Gastroesophageal sphincter (tissue), 4 donors: ENCODE data around the gene C5orf15. TPM values are rescaled to one million over a fixed set of nuclear protein-coding genes. Genes with fewer than 3 reads are reported as not detected.

ENCODE experiments used
- ATAC-seq: fragments of 150-250 bp; one replicate; pipeline ENCODE4 v1.9.1; 2016; ENCODE audit warnings: mild to moderate bottlenecking, moderate library complexity
- H3K27ac ChIP-seq, 4 donors: fragments of 200-600 bp; sonication (generic) in 3 of 4; 1 replicate in 3 of 4; 2 replicates in 1 of 4; pipeline ENCODE4 v1.5.1; 2016 to 2019
- H3K27me3 ChIP-seq: fragments of 200-600 bp; sonication (generic); one replicate; pipeline ENCODE4 v1.5.1; 2019
- H3K36me3 ChIP-seq, 2 donors: fragments of 200-600 bp; sonication (generic); one replicate each; pipeline ENCODE4 v1.5.1; 2019; ENCODE audit warnings: control low read depth in 1 of 2
- H3K4me1 ChIP-seq, 3 donors: fragments of 200-600 bp; sonication (generic); 1 replicate in 2 of 3; 2 replicates in 1 of 3; pipeline ENCODE4 v1.5.1; 2016 to 2019; ENCODE audit warnings: control low read depth in 2 of 3
- H3K4me3 ChIP-seq, 2 donors: fragments of 200-600 bp; sonication (generic); one replicate each; pipeline ENCODE4 v1.5.1; 2019; ENCODE audit warnings: mild to moderate bottlenecking in 1 of 2, moderate library complexity in 1 of 2
- H3K9me3 ChIP-seq, 3 donors: fragments of 200-600 bp; sonication (generic); one replicate each; pipeline ENCODE4 v1.5.1; 2017 to 2019; ENCODE audit warnings: control low read depth in 2 of 3
- CTCF ChIP-seq, 4 experiments: fragments of 200-600 bp in 2 of 4; fragments of 450-650 bp in 2 of 4; sonication (generic) in 1 of 4; IDR thresholded peaks; one replicate each; pipeline ENCODE4 v1.5.1; 2017 to 2019; ENCODE audit warnings: antibody characterized with exemption in 4 of 4, mild to moderate bottlenecking in 2 of 4, moderate library complexity in 2 of 4
- EP300 ChIP-seq: sonication (generic); formaldehyde crosslinking; IDR thresholded peaks from one replicate; pipeline ENCODE4 v1.6.1; 2017; ENCODE audit warnings: antibody characterized with exemption, mild to moderate bottlenecking
- POLR2A ChIP-seq, 2 donors: fragments of 450-650 bp; IDR thresholded peaks; one replicate each; pipeline ENCODE4 v1.6.1; 2017; ENCODE audit warnings: antibody characterized with exemption in 2 of 2, mild to moderate bottlenecking in 2 of 2, moderate library complexity in 1 of 2
- POLR2AphosphoS5 ChIP-seq: sonication (generic); formaldehyde crosslinking; IDR thresholded peaks from one replicate; pipeline ENCODE4 v1.6.1; 2017; ENCODE audit warnings: antibody characterized with exemption
- WGBS, 2 donors: methylation state at CpG; one replicate each; pipeline ENCODE4 v1.1.5; 2018; ENCODE audit warnings: low coverage in 1 of 2; 5-methylcytosine and 5-hydroxymethylcytosine counted together
- total RNA-seq, 4 donors: library from RNA; depleted of rRNA; stranded (reverse); fragments of >200 nt; gene quantifications; one replicate each; pipeline ENCODE4 v1.1.0, GENCODE V29; 2016

Gene C5orf15
- total RNA-seq, 4 donors from 2014 or later = 22.2 to 38.0 (median 23.2) TPM

GRCh38 chr5:133925866-133926488 lies 42.4 kb downstream of the C5orf15 start:
- no peak for TF ChIP-seq CTCF (IDR thresholded peaks at IDR 0.05)
- TF ChIP-seq POLR2A (IDR thresholded peaks at IDR 0.05) = no peak
- TF ChIP-seq POLR2AphosphoS5 = no peak
- TF ChIP-seq EP300 = no peak
- no peaks in the 10 kb centered on the region for H3K36me3 ChIP-seq
- no peak for ATAC-seq
- H3K27ac ChIP-seq = no peak overlapping the region
- 100% methylated on average over 5 of the region's 12 CpGs; no CpG with 5 or more reads in 1 of the 2 donors for WGBS, 2 donors
- peaks cover 13% of the 10 kb centered on the region for H3K27me3 ChIP-seq
- H3K4me3 ChIP-seq = no peak overlapping the region
- no peaks in the 10 kb centered on the region for H3K4me1 ChIP-seq
- H3K9me3 ChIP-seq = no peaks in the 10 kb centered on the region

DNA sequence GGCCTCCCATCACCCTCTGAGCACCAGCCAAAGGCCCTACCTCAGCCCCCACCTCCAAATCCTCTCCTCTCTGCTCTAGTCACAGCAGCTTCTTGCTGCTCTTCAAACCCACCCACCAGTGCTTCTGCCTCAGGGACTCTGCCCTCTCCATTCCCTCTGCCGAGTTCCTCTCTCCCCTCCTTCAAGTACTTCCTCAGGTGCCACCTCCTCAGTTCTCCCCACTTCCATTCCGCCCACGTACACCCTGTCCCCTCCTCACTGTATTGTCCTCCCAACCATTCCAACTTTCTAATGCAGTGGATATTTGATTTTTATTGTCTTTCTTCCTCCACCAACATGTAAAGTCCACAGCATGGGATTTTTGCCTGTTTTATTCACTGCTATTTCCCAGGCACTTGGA lies 43.2 kb downstream of the C5orf15 start:
- Histone ChIP-seq H3K36me3 (no peaks in the 10 kb centered on the region), H3K4me3 (no peak overlapping the region), H3K27me3 (peaks cover 13% of the 10 kb centered on the region), H3K4me1 (no peaks in the 10 kb centered on the region), H3K27ac (no peak overlapping the region), H3K9me3 (no peaks in the 10 kb centered on the region)
- TF ChIP-seq CTCF (IDR thresholded peaks at IDR 0.05) (no peak), POLR2A (IDR thresholded peaks at IDR 0.05) (no peak), POLR2AphosphoS5 (no peak), EP300 (no peak)
- 78 to 80% methylated on average over 3 of the region's 3 CpGs for WGBS, 2 donors
- ATAC-seq = no peak

GRCh38 chr5:133924221-133924920 lies 44.1 kb downstream of the C5orf15 start:
- 52 to 75% methylated on average over 2 to 4 of the region's 5 CpGs for WGBS, 2 donors
- Histone ChIP-seq H3K27ac (no peak overlapping the region), H3K36me3 (no peaks in the 10 kb centered on the region), H3K4me1 (no peaks in the 10 kb centered on the region), H3K9me3 (no peaks in the 10 kb centered on the region), H3K27me3 (peaks cover 21% of the 10 kb centered on the region), H3K4me3 (no peak overlapping the region)
- TF ChIP-seq CTCF (IDR thresholded peaks at IDR 0.05) (no peak), POLR2A (IDR thresholded peaks at IDR 0.05) (no peak), POLR2AphosphoS5 (no peak), EP300 (no peak)
- no peak for ATAC-seq

- no peaks in the 10 kb centered on the region for H3K9me3 ChIP-seq
- H3K27me3 ChIP-seq = peaks cover 27% of the 10 kb centered on the region
- no peak overlapping the region for H3K4me3 ChIP-seq
- no peak overlapping the region for H3K27ac ChIP-seq
- no peak for TF ChIP-seq EP300
- TF ChIP-seq CTCF (IDR thresholded peaks at IDR 0.05) = no peak
- TF ChIP-seq POLR2AphosphoS5 = no peak
- TF ChIP-seq POLR2A (IDR thresholded peaks at IDR 0.05) = no peak
- no peaks in the 10 kb centered on the region for H3K36me3 ChIP-seq
- ATAC-seq = no peak
- no peaks in the 10 kb centered on the region for H3K4me1 ChIP-seq
- 46 to 48% methylated on average over 3 to 5 of the region's 5 CpGs for WGBS, 2 donors
Observed at GRCh38 chr5:133921979-133922378, 46.4 kb downstream of the C5orf15 start.

GRCh38 chr5:133921069-133921468 lies 47.4 kb downstream of the C5orf15 start:
- Histone ChIP-seq H3K36me3 (no peaks in the 10 kb centered on the region), H3K4me1 (no peaks in the 10 kb centered on the region), H3K4me3 (no peak overlapping the region), H3K9me3 (no peaks in the 10 kb centered on the region), H3K27ac (no peak overlapping the region), H3K27me3 (peaks cover 27% of the 10 kb centered on the region)
- WGBS, 2 donors = 93 to 100% methylated on average over 1 to 4 of the region's 7 CpGs
- no peak for ATAC-seq
- TF ChIP-seq POLR2A (IDR thresholded peaks at IDR 0.05) (no peak), POLR2AphosphoS5 (no peak), EP300 (no peak), CTCF (IDR thresholded peaks at IDR 0.05) (no peak)
